Stimulated activated CD4-positive, alpha-beta T cell treated with anti-CD3 and anti-CD28 coated beads, Interleukin-4, amount 100 ng/mL, for 48 hours (primary cell): ENCODE measurements around the gene MVD.

Source experiments
- DNase-seq, 2 donors: peaks; one replicate each; pipeline ENCODE4 v3.0.0-alpha.2; 2020; ENCODE audit warnings: low read depth in 2 of 2

The MVD gene

DNA sequence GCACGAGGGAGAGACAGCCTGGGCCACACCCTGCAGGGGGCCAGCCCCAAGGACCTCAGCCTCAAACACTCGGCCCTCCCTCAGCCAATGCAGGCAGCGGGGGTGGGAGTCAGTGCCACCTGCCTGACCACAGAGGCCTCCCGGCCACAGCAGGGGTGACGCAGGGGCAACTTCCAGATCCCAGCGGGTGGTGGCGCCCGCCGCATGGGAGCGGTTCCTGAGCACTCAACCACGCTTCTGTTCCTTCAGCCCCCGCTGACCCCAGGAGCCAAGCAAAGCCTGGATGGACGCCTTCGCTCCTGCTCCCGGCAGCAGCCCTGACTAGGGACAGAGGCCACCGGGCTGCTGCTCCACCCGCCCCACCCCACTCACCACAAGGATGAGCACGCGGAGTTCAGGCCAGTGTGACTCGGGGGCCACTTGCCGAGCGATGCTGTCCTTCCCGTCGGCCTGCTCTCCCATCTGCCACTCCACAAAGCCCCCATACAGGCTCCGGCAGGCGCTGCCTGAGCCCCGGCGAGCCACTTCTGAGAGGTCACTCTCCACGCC, 7.1 kb downstream of the MVD start:
- no peak for DNase-seq

- DNase-seq, result no peak
Measured at GRCh38 chr16:88655053-88655732, 7.7 kb downstream of the MVD start.

DNA sequence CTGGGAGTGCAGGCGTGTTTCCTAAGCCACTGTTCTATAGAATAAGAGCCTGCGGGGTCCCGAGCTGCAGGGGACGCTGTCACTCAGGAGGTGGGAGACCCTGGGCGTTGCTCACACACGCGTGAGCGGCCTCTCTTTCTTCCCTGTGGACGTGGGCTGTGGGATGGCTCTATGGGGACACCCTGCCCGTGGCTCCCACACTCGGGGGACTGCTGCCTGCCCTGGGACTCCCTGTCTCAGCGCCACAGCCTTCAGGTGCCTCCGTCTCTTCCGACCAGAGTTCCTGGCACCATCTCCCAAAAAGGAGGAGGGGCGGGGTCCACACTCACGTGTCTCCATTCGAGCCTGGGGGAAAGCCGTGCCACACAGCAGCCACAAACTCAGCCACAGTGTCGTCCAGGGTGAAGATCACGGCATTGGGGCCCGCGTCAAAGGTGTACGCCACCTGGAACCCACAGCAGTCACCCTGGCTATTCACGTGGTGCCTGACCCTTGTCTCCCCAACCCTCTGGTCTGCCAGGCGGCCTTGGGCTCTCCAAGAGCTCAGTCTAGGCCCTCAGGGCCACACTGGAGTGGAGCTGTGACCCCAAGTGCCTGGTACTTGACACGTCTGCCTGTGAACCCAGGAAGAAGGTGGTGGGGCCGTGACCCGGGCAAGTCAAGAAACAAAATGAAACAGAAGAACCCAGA, 8.4 kb downstream of the MVD start:
- DNase-seq, result no peak

GRCh38 chr16:88653596-88654362, 9.1 kb downstream of the MVD start:
- DNase-seq, result no peak

DNA sequence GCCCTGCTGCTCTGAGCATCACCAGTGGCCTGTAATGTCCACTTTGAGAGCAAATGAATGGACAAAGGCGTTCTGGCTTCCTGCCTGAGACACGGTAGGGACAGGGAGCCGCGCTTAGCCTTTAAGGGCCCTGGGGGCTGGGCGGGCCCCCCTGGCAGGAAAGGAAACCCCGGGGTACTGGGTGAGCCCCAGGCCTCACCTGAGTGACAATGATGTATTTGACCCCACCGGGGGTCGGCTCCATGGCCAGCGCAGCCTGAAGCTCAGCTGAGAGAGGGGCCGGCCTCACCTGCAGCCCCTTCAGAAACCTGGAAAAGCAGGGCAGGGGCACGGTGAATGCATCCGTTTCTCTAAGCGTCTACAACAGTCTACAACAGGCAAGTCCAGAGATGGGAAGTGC, 9.8 kb downstream of the MVD start:
- DNase-seq, result no peak

DNA sequence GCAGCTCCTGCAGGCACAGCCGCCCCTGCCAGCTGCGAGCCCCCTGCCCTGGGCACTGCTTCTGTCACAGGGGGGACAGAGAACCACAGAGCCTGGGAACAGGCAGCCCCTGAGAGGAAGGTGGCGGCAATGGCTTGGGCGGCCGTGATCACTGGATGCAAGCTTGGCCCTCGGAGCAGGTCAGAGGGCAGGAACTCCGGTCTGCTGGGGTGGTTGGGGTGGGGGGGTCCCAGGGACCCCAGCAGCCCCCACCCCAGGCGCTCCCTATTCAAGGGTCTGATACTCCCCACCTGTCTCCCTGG, 10.2 kb downstream of the MVD start:
- DNase-seq, result no peak

- DNase-seq, result no peak
Measured at GRCh38 chr16:88651989-88652761, 10.7 kb downstream of the MVD start.

DNA sequence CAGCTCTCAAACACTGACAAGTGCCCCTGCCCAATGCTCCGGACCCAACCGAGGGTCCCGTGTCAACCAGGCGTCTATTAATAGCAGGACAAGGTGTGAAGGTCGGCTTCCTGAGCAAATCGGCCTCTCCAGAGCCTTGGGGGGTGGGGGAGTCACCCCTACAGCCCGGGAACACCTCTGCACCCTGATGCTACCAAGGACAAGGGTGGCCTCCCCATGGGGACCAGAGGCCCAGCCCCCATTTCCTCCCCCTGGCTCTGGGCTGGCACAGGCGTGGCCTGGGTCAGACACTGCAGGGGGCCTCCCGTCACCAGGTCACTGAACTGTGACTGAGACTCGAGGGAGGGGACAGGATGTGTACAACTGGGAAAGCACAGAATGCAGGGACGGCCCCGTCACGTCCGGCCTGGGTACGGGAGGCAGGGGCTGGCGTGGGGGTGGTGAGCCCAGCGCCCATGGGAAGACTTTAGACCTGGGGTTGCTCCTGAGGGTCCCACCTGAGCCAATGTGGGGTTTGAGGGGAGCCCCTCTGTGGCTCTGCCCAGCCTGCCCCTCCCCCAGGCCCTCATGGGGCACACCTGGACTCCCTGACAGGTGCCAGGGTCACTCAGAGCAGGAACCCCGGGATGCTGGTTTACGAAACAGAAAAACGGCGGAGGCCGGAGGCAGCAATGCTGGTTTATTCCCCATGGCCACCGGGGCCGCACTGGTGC, 11.5 kb downstream of the MVD start:
- DNase-seq, result peak; percentile 71 to 76

DNA sequence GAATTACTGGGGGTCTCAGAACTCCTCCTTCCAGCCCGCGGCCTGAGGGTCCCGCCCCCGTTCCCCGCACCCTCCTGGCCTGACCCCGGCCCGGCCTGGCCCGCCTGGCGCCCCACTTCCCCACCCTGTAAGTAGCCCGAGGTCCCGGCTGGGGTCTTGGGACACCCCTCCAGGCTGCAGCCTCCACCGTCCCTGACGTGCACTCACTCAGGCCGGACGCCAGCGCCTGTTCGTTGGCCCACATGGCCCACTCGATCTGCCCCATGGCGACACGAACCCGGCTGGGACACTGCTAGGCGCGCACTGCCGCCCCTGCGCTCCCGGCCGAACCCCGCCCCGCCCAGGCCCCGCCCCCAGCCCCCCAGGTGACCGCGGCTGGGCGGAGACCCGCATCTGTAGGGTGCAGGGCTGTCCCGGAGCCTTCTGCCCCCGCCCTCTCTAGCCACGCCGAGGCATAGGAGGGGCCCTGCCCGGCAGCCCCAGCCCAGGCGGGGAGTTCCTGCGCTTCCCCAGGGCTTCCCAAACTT, 12.1 kb downstream of the MVD start, which contains the start of gene CYBA:
Gene CYBA (minus strand): TSS at position 305 of the 527 bp plus-strand sequence. CDS start 40 bp downstream, at position 265.
- peak; percentile 76 to 81 for DNase-seq

DNA sequence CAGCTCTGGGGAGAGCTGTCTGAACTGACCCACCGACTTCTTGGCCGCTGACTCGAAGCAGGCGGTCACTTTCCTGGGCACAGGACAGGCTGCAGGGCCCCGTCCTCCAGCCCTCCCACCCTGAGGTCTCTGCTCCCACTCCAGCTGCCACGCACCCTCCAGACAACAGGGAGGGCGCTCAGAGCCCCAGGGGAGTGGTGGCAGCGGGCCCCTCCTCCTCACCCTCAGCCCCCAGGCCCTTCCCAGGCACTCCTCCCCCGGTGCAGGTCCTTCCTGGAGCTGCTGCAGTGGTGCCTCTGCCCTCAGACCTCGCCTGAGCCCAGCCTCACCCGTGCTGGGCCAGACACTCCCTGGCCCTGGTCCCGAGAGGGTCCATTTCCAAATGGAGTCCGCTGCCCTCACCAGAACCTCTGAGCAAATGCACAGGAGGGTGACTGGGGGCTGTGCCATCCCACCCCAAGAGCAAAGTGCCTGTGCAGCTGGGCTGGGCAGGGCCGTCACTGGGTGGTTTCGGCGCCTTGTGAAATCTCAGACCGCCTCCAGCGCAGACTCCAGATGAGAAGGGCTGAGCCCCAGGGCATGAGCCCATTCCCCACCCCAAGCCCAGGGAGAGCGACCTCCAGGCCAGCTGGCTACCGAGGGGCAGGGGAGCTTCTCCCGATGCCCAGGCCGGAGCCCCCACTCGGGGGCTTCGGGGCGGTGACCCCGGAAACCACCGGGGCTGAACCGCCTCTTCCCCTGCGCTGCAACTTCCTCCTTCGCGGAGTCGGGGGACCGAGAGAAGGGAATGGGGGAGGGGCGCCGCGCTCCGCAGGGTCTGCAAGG, 12.8 kb downstream of the MVD start:
- no peak for DNase-seq

GRCh38 chr16:88649195-88649923, 13.5 kb downstream of the MVD start:
- no peak for DNase-seq

DNA sequence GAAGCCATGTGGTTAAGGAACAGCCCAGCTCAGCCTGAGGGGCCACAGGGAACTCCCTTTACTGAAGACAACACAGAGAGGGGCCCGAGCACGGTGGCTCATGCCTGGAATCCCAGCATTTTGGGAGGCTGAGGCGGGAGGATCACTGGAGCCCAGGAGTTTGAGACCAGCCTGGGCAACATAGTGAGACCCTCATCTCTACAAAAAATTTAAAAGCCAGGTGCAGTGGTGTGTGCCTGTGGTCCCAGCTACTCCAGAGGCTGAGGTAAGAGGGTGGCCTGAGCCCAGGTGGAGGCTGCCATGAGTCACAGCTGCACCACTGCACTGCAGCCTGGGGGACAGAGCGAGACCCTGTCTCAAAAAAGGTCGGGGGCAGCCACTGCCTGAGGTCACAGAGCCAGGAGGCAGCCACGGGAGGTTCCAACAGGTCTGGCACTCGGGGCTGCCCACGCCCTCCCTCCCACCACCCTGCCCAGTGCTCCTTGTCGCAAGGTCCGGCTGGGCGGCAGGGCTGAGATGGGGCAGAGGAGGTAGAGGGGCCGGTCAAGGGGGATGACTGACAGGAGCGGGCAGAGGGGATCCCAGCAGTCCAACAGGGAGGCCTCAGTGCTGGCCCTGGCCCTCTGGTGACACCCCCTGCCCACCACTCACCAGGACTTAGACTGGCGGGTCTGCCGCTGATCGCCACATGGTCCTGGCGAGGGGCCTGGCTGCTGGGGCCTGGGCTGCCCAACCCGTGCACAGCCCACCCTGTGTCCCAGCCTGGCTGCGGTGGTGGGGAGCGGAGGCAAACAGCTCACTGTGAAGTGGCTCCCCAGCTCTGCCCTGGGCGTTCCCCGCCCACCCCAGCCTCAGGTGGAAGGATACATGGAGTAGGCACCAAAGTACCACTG, 15.5 kb downstream of the MVD start:
- DNase-seq, result no peak

DNA sequence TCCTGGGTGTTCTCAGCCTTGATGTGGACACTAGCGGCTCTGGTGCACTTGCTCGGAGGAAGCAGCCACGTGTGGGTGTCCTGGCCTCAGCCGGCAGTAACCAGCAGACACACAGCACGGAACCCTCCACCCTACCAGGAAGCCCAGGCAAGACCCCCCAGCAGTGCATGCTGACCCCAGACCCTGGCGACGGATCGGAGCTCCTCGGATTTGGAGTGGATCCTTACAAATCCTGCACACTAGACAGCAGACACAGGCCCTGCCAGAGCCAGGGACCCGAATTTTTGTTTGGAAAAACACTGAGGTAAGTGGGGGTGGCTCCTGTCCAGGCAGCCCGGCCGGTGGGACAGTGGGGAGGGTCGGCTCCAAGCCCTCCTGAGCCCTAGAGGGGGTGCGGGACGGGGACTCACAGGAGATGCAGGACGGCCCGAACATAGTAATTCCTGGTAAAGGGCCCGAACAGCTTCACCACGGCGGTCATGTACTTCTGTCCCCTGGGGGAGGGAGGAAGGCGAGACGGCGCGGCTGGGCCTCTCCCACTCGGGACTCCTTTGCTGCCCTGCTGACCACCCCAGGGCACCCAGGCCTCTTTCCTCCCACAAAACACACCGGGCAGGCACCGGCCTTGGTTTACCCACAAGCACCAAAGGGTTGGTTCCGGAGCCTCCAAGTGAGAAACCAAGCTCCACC, 16.4 kb downstream of the MVD start:
- no peak for DNase-seq

DNA sequence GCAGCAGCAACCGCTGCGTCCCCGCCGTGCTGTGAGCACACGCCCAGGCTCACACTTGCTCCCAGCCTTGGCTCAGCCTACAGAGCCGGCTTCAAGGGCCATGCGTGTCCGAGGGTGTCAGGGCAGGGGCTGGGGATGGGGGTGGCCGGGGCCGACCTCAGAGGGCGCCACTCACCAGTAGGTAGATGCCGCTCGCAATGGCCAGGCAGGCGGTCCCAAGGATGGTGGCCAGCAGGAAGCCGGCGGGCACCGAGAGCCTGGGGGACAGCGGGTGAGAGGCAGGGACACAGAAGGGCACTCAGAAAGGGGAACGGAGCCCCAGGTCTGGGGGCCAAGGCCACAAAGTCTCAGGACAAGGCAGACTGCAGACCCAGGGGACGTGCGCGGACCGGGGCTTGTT, 16.9 kb downstream of the MVD start:
- DNase-seq, result no peak

- DNase-seq, result no peak
Measured at GRCh38 chr16:88645455-88645854, 17.4 kb downstream of the MVD start.

- no peak for DNase-seq
Measured at GRCh38 chr16:88643644-88643932, 19.3 kb downstream of the MVD start.

GRCh38 chr16:88642881-88643643, 19.8 kb downstream of the MVD start:
- DNase-seq, result no peak
